GM19239 (cell line): ENCODE results near the gene SPSB1.
"Not testable (repeated sequence)": the region's sequence is repeated elsewhere in the genome, so short reads cannot be mapped to it uniquely, and the experiment has no call there.

Experiments
- DNase-seq: peaks from one replicate; pipeline ENCODE4 v3.0.0; 2011; ENCODE audit warnings: low spot score; ENCODE audit not compliant: insufficient read length
- FAIRE-seq: peaks from 2 replicates; lab custom pipeline; 2011; peaks lifted over from hg19 to GRCh38; lab: Jason Lieb, UNC

SPSB1 gene

DNA sequence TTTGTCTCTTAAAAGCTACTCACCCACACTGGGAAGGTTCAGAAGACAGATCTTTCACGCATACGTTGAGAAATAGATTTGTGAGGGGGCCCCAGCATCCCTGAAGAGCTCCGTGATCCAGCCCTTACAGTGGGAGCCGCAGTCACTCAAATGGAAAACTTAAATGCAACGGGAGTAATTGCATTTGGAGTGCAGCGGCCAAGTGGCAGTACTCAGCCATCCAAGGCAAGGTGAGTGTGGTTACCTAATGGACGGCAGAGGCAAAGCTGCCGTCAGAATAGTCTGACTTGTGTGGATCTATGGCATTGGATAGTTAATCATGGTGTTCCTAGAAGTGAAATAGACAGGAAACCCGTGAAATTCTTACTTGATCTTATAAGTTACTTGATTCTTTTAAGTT is 5.1 kb downstream of the SPSB1 start:
- FAIRE-seq (no peak), DNase-seq (no peak)

- no peak for DNase-seq
- FAIRE-seq = no peak
Observed at GRCh38 chr1:9298282-9298681, 5.6 kb downstream of the SPSB1 start.

- DNase-seq, FAIRE-seq: not testable (repeated sequence)
Observed at GRCh38 chr1:9299571-9300541, 7.2 kb downstream of the SPSB1 start.

- DNase-seq (no peak), FAIRE-seq (no peak)
Observed at GRCh38 chr1:9300573-9300972, 7.9 kb downstream of the SPSB1 start.

DNA sequence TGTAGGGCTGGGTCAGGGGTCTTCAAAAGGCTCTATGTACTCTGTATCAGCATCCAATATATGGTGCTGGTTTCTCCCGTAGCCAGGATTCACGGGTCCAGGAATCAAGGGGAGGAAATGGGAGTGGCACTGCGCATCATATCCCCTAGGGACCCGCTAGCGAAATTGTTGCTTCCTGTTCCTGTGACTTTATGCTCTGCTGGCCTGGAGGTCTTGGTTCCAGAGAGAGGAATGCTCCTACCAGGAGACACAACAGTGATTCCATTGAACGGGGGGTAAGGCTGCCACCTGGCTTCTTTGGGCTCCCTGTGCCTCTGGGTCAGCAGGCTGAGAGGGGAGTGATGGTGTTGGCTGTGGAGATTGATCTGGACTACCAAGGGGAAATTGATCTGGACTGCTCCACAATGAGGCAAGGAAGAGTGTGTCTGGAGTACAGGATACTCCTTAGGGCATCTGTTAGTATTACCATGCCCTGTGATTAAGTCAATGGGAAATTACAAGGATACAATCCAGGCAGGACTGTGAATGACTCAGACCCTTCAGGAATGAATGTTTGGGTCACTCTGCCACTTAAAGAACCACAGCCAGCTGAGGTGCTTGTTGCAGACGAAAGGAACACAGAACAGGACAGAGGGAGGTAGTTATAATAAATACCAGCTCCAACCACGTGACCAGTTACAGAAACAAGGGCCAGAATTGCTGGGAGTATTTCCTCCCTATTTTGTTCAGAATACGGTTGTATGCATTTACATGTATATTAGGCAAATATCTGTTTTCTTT is 10.2 kb downstream of the SPSB1 start:
- DNase-seq (no peak), FAIRE-seq (no peak)

- FAIRE-seq = no peak
- DNase-seq = no peak
Observed at GRCh38 chr1:9303916-9304315, 11.2 kb downstream of the SPSB1 start.

- DNase-seq (no peak), FAIRE-seq (no peak)
Observed at GRCh38 chr1:9305216-9305615, 12.5 kb downstream of the SPSB1 start.

DNA sequence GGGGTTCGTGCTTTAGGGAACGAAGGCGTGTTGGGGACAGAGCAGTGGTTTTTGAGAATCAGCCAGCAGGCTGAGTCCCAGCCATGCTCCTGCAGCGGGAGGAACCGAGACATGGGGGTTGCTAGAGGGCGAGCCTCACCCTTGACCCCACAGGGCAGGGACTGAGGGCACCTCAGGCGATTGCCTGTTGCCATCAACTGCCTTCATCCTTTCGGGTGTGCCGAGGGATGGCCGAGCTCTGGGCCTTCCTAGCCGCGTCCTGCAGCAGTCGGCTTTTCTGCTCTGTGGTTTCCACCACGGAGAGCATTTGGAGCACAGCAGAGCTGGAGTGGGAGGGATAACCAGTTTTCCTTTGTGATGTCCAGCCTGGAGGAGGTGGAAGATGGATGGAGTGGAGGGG is 13.3 kb downstream of the SPSB1 start:
- DNase-seq (no peak), FAIRE-seq (no peak)

- no peak for DNase-seq
- FAIRE-seq = no peak
Observed at GRCh38 chr1:9307303-9307702, 14.6 kb downstream of the SPSB1 start.

DNA sequence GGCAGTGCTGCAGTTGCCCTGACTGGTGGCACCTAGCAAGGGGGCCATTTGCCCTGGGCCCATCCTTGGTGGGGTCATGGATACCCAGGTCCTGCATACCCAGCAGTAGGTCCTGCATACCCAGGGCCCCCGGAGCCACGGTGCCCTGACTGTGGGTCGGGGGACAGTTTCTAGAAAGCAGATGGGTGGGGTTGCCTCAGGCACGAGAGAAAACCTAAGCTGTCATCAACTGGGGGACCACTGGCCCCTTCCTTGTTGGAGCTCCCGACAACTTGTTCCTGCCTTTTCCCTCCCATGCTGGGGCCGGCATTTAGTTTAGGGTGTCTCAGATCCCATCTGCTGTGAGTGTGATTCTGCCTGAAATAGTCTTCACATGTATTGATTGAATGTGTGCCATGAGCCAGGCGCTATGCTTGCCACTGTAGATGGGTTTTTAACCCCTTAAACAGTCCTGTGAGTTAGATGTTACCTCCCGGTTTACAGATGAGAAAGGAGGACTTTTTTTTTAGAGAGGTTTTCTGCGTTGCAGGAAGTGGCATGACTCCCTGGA is 15.6 kb downstream of the SPSB1 start:
- no peak for FAIRE-seq
- DNase-seq = no peak

GRCh38 chr1:9309080-9309479 is 16.4 kb downstream of the SPSB1 start:
- FAIRE-seq (no peak), DNase-seq (no peak)

DNA sequence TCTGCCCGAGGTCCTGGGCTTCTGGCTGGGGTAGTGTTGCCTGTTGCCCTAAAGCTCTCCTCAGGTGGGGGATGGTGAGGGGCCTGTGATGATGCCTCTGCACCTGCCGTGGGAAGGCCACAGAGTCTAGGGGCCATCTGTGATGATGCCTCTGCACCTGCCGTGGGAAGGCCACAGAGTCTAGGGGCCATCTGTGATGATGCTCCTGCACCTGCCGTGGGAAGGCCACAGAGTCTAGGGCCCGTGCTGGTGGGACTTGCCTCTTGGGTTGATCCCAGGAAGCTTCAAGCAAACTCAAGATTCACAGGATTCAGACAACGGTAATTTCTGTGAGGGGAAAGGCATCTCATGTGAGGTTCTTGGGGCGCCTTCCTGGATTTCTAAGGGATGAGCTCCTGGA is 17.3 kb downstream of the SPSB1 start:
- FAIRE-seq (no peak), DNase-seq (no peak)

- no peak for FAIRE-seq
- no peak for DNase-seq
Observed at GRCh38 chr1:9311029-9311428, 18.3 kb downstream of the SPSB1 start.

- FAIRE-seq = no peak
- no peak for DNase-seq
Observed at GRCh38 chr1:9311479-9311878, 18.8 kb downstream of the SPSB1 start.

GRCh38 chr1:9312168-9312720 is 19.6 kb downstream of the SPSB1 start:
- FAIRE-seq (no peak), DNase-seq (no peak)

GRCh38 chr1:9313576-9313975 is 20.9 kb downstream of the SPSB1 start:
- FAIRE-seq = no peak
- DNase-seq = no peak

DNA sequence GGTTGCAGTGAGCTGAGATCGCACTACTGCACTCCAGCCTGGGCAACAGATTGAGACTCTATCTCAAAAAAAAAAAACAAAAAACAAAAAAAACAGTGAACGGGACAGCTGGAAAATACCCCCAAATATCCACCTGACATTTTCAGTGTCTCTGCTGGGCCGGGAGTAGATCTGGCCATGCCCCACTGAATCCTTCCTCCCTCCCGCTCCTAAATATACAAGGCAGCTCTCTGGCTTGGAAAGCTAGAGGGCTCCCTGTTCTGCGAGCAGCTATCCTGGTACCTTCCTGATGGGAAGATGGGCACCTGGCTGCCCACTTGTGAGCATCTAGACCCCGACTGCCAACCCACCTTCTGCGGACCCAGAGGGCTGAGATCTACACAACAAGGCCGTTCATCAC is 21.4 kb downstream of the SPSB1 start:
- DNase-seq (no peak), FAIRE-seq (no peak)

- DNase-seq = no peak
- no peak for FAIRE-seq
Observed at GRCh38 chr1:9314711-9315379, 22.2 kb downstream of the SPSB1 start.

GRCh38 chr1:9315411-9316079 is 22.9 kb downstream of the SPSB1 start:
- FAIRE-seq = no peak

GRCh38 chr1:9316080-9316444 is 23.4 kb downstream of the SPSB1 start:
- FAIRE-seq (no peak), DNase-seq (no peak)

More at GRCh38 chr1:9315411-9316079, 22.9 kb downstream of the SPSB1 start:
- DNase-seq = no peak
